ENCODE data around the gene NTNG2. TPM values are rescaled to one million over a fixed set of nuclear protein-coding genes. Genes with fewer than 3 reads are reported as not detected.
A peak's percentile ranks its signal among the peaks of the same experiment; 100 is the strongest.

The NTNG2 gene
- total and polyA plus RNA-seq, 5 experiments from 2014 or later = 0.75 to 10.8 (median 1.0) TPM

- H3K9me3 Mint-ChIP-seq = no peaks in the 10 kb centered on the region
- H3K27ac Mint-ChIP-seq = peak overlapping the region in 5 of 10 donors; percentile 25 to 59 (median 35)
- H3K27me3 Mint-ChIP-seq = peaks cover 0 to 13% (median 0%) of the 10 kb centered on the region in 5 donors
- ATAC-seq (no peak), DNase-seq (peak in 1 of 10 donors; percentile 55)
- H3K4me1 Mint-ChIP-seq = peaks cover 11 to 25% (median 13%) of the 10 kb centered on the region in 4 donors
- POLR2A ChIA-PET = no interaction called here
- H3K4me3 Mint-ChIP-seq = peak overlapping the region; percentile 56 to 99 (median 93)
- H3K36me3 Mint-ChIP-seq = no peaks in the 10 kb centered on the region
These were observed 81.6 kb downstream of the NTNG2 start for GRCh38 chr9:132243156-132244074.

- H3K9me3 Mint-ChIP-seq = no peaks in the 10 kb centered on the region
- peak overlapping the region in 3 of 10 donors; percentile 18 to 30 (median 29) for H3K27ac Mint-ChIP-seq
- peaks cover 0 to 13% (median 0%) of the 10 kb centered on the region in 5 donors for H3K27me3 Mint-ChIP-seq
- H3K4me1 Mint-ChIP-seq = peaks cover 11 to 24% (median 11%) of the 10 kb centered on the region in 4 donors
- POLR2A ChIA-PET = interaction anchor here (0.6 kb wide), 1 partner anchor 8 kb away, joined by 3 read pairs; no protein-coding TSS in a partner anchor
- DNase-seq = peak in 1 of 10 donors; percentile 58
- ATAC-seq = no peak
- no peaks in the 10 kb centered on the region for H3K36me3 Mint-ChIP-seq
- H3K4me3 Mint-ChIP-seq = peak overlapping the region in 3 of 10 donors; percentile 22 to 85 (median 28)
These were observed 83.0 kb downstream of the NTNG2 start for GRCh38 chr9:132244582-132245455.

GRCh38 chr9:132245465-132245864 lies 83.6 kb downstream of the NTNG2 start:
- DNase-seq (no peak), ATAC-seq (no peak)
- Mint-ChIP-seq H3K36me3 (no peaks in the 10 kb centered on the region), H3K27me3 (peaks cover 0 to 13% (median 0%) of the 10 kb centered on the region in 5 donors), H3K9me3 (no peaks in the 10 kb centered on the region), H3K4me3 (no peak overlapping the region), H3K4me1 (peaks cover 8 to 18% (median 10%) of the 10 kb centered on the region in 4 donors), H3K27ac (peak overlapping the region in 1 of 10 donors; percentile 13)
- POLR2A ChIA-PET = no interaction called here

GRCh38 chr9:132247942-132248341 lies 86.1 kb downstream of the NTNG2 start:
- Mint-ChIP-seq H3K36me3 (no peaks in the 10 kb centered on the region), H3K27me3 (peaks cover 0 to 13% (median 0%) of the 10 kb centered on the region in 5 donors), H3K4me3 (no peak overlapping the region), H3K9me3 (no peaks in the 10 kb centered on the region), H3K27ac (no peak overlapping the region), H3K4me1 (peaks cover 0 to 5% (median 2%) of the 10 kb centered on the region in 4 donors)
- DNase-seq (no peak), ATAC-seq (no peak)
- POLR2A ChIA-PET = interaction anchor here (0.6 kb wide), 1 partner anchor 490 kb away, joined by 6 read pairs; no protein-coding TSS in a partner anchor

GRCh38 chr9:132249123-132249522 lies 87.3 kb downstream of the NTNG2 start:
- H3K27me3 Mint-ChIP-seq = peaks cover 0 to 13% (median 0%) of the 10 kb centered on the region in 5 donors
- peaks cover 0 to 5% (median 2%) of the 10 kb centered on the region in 4 donors for H3K4me1 Mint-ChIP-seq
- H3K27ac Mint-ChIP-seq = no peak overlapping the region
- POLR2A ChIA-PET = no interaction called here
- H3K4me3 Mint-ChIP-seq = no peak overlapping the region
- no peaks in the 10 kb centered on the region for H3K9me3 Mint-ChIP-seq
- ATAC-seq = no peak
- no peaks in the 10 kb centered on the region for H3K36me3 Mint-ChIP-seq
- DNase-seq = no peak

- H3K4me3 Mint-ChIP-seq = no peak overlapping the region
- no peak overlapping the region for H3K27ac Mint-ChIP-seq
- no peaks in the 10 kb centered on the region for H3K36me3 Mint-ChIP-seq
- ATAC-seq (no peak), DNase-seq (no peak)
- H3K27me3 Mint-ChIP-seq = peaks cover 0 to 12% (median 0%) of the 10 kb centered on the region in 5 donors
- H3K4me1 Mint-ChIP-seq = peaks cover 0 to 5% (median 2%) of the 10 kb centered on the region in 4 donors
- POLR2A ChIA-PET = no interaction called here
- H3K9me3 Mint-ChIP-seq = no peaks in the 10 kb centered on the region
These were observed 87.8 kb downstream of the NTNG2 start for GRCh38 chr9:132249690-132250089.

GRCh38 chr9:132250324-132251262 lies 88.7 kb downstream of the NTNG2 start:
- H3K4me3 Mint-ChIP-seq = no peak overlapping the region
- peaks cover 0 to 5% (median 2%) of the 10 kb centered on the region in 4 donors for H3K4me1 Mint-ChIP-seq
- H3K27me3 Mint-ChIP-seq = peaks cover 0 to 10% (median 0%) of the 10 kb centered on the region in 5 donors
- no peak for ATAC-seq
- no peaks in the 10 kb centered on the region for H3K36me3 Mint-ChIP-seq
- H3K27ac Mint-ChIP-seq = no peak overlapping the region
- no peak for DNase-seq
- no peaks in the 10 kb centered on the region for H3K9me3 Mint-ChIP-seq
- POLR2A ChIA-PET = interaction anchor here (0.6 kb wide), 1 partner anchor 477 kb away, joined by 3 read pairs; no protein-coding TSS in a partner anchor

GRCh38 chr9:132260846-132261245 lies 99.0 kb downstream of the NTNG2 start:
- DNase-seq (no peak), ATAC-seq (no peak)

GRCh38 chr9:132266017-132266416 lies 104.2 kb downstream of the NTNG2 start:
- no peak for ATAC-seq
- Mint-ChIP-seq H3K27ac (peak overlapping the region in 1 of 10 donors; percentile 22), H3K27me3 (no peaks in the 10 kb centered on the region), H3K36me3 (peaks cover 0 to 82% (median 14%) of the 10 kb centered on the region in 3 donors), H3K4me1 (peaks cover 3 to 17% (median 11%) of the 10 kb centered on the region in 4 donors), H3K4me3 (no peak overlapping the region), H3K9me3 (no peaks in the 10 kb centered on the region)
- no peak for DNase-seq
- POLR2A ChIA-PET = interaction anchor here (0.9 to 1.0 kb wide), 2 partner anchors 38 to 96 kb away, joined by 3 to 4 read pairs; no protein-coding TSS in a partner anchor

More at GRCh38 chr9:132260846-132261245, 99.0 kb downstream of the NTNG2 start:
- Mint-ChIP-seq H3K36me3 (peaks cover 0 to 43% (median 5%) of the 10 kb centered on the region in 3 donors), H3K27me3 (no peaks in the 10 kb centered on the region), H3K4me3 (no peak overlapping the region), H3K27ac (peak overlapping the region in 6 of 10 donors; percentile 5 to 69 (median 31)), H3K9me3 (no peaks in the 10 kb centered on the region), H3K4me1 (peaks cover 6 to 15% (median 13%) of the 10 kb centered on the region in 4 donors)
- POLR2A ChIA-PET = interaction anchor here (0.6 to 2.4 kb wide), 2 partner anchors 20 to 501 kb away, joined by 4 to 13 read pairs; no protein-coding TSS in a partner anchor

GRCh38 chr9:132267660-132268059 lies 105.8 kb downstream of the NTNG2 start:
- no peaks in the 10 kb centered on the region for H3K9me3 Mint-ChIP-seq
- H3K27ac Mint-ChIP-seq = peak overlapping the region in 2 of 10 donors; percentile 43 to 52
- H3K36me3 Mint-ChIP-seq = peaks cover 0 to 82% (median 17%) of the 10 kb centered on the region in 3 donors
- no peak for DNase-seq
- POLR2A ChIA-PET = no interaction called here
- H3K4me1 Mint-ChIP-seq = peaks cover 3 to 17% (median 10%) of the 10 kb centered on the region in 4 donors
- no peaks in the 10 kb centered on the region for H3K27me3 Mint-ChIP-seq
- ATAC-seq = no peak
- H3K4me3 Mint-ChIP-seq = no peak overlapping the region

GRCh38 chr9:132268725-132269352 lies 107.0 kb downstream of the NTNG2 start:
- Mint-ChIP-seq H3K4me1 (peaks cover 3 to 12% (median 8%) of the 10 kb centered on the region in 4 donors), H3K36me3 (peaks cover 0 to 82% (median 17%) of the 10 kb centered on the region in 3 donors), H3K27ac (peak overlapping the region in 4 of 10 donors; percentile 24 to 69 (median 58)), H3K4me3 (no peak overlapping the region), H3K27me3 (no peaks in the 10 kb centered on the region), H3K9me3 (no peaks in the 10 kb centered on the region)
- POLR2A ChIA-PET = no interaction called here
- peak; percentile 71 to 74 for ATAC-seq
- peak; percentile 48 to 82 (median 66) for DNase-seq

Data from naive thymus-derived CD8-positive, alpha-beta T cell (primary cell).